HUES64 (cell line): ENCODE data around the gene GALNT9.

ENCODE experiments used
- H3K27ac ChIP-seq: 2 replicates; pipeline ENCODE4 v1.7.0; 2013; ENCODE audit warnings: low read depth, low read length, inconsistent platforms
- H3K27me3 ChIP-seq: 2 replicates; pipeline ENCODE4 v1.6.1; 2013; ENCODE audit warnings: mild to moderate bottlenecking, low read length; ENCODE audit not compliant: insufficient read depth
- H3K36me3 ChIP-seq: 2 replicates; pipeline ENCODE4 v1.6.1; 2013; ENCODE audit warnings: mild to moderate bottlenecking, low read length; ENCODE audit not compliant: insufficient read depth
- H3K4me1 ChIP-seq: 2 replicates; pipeline ENCODE4 v1.6.1; 2013; ENCODE audit warnings: mild to moderate bottlenecking, low read length, moderate library complexity; ENCODE audit not compliant: insufficient read depth
- H3K4me3 ChIP-seq: 2 replicates; pipeline ENCODE4 v1.5.1; 2013; ENCODE audit warnings: mild to moderate bottlenecking, low read length, moderate library complexity
- H3K9ac ChIP-seq: 2 replicates; pipeline ENCODE4 v1.6.1; 2013; ENCODE audit warnings: mild to moderate bottlenecking, low read depth, low read length
- H3K9me3 ChIP-seq: 2 replicates; pipeline ENCODE4 v1.6.1; 2013; ENCODE audit warnings: low read depth, low read length; ENCODE audit not compliant: insufficient read depth
- WGBS: fragments of 150-250, 120-280 bp; methylation state at CpG from one replicate; pipeline ENCODE4 v1.1.7; 2013; ENCODE audit warnings: missing lambda C conversion rate; 5-methylcytosine and 5-hydroxymethylcytosine counted together

GALNT9 gene

DNA sequence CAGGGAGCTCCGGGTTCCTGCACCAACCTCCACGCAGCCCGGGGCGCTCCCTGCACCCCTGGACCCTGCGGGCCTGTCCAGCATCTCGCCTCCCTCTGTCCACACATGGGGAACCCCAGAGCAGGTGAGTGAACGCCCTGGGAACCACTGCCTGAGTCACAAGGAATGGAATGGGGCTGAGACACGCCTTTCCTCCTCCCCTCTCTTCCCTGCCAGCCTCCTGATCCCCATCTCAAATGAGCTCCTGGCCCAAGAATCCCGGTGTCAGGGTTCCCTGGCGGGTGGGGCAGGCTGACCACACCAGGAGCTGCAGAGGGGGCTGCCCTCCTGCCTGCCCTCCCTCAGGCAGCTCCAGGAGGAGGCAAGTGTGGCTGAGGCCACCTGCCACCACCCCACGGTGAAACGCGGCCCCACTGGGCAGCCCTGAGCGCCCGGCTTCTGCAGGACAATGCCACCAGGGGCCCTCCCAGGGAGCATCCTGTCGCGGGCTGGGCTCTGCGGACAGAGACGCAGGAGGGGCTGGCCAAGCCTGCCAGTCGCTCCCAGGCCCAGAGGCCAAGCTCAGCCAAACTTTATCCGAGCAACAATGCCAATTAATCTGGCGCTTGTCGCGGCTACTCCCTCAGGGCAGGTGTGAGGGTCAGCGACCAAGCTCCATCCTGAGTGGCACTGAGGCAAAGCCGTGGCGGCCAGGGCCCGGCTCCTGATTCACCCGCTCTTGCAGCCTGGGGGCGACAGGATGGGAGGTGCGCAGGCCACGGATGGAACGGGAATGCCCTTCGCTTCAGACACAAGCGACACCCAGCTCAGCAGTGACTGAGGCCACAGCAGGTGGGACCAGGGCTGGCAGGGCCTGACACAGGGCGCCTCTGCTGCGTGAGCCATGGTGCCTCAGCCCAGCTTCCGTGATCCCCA, 44.3 kb downstream of the GALNT9 start:
- Histone ChIP-seq H3K4me1 (no peaks in the 10 kb centered on the region), H3K4me3 (no peak overlapping the region), H3K9me3 (peaks cover 52% of the 10 kb centered on the region), H3K9ac (no peak overlapping the region), H3K36me3 (no peaks in the 10 kb centered on the region), H3K27me3 (peaks cover 10% of the 10 kb centered on the region), H3K27ac (no peak overlapping the region)
- 86% methylated on average over 38 of the region's 38 CpGs for WGBS

DNA sequence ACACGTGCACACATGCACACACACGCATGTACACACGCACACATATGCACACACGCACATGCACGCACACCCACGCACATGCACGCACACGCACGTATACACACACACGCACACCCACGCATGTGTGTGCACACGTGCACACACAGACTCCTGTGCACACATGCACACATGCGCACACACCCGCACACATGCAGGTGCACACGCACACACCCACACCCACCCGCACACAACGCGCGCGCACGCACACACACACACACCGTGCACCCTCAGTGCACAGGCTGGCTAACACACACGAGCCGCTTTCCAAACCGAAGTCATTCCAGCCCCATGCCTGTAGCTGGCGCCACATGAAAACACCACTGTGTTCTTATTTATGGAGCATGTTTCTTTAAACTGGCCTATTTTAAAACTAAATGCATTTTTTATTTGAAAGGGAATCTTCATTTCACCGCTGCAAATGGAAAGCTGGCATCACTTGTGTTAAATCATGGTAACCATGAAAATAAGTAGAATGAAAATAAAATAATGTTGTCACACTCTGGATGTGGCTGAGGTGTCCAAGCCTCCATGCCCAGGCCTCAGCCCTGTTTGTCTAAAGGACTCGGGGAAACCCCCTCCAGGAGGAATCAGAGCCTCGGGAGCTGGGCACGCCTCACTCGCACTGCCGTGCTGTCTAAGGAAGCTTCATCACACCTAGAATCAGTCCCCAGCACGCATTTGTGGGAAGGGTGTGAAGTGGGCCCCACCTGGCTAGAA, 45.1 kb downstream of the GALNT9 start:
- Histone ChIP-seq H3K27me3 (peaks cover 10% of the 10 kb centered on the region), H3K27ac (no peak overlapping the region), H3K36me3 (no peaks in the 10 kb centered on the region), H3K9ac (no peak overlapping the region), H3K9me3 (peaks cover 49% of the 10 kb centered on the region), H3K4me1 (no peaks in the 10 kb centered on the region), H3K4me3 (no peak overlapping the region)
- WGBS: 92% methylated on average over 33 of the region's 33 CpGs

DNA sequence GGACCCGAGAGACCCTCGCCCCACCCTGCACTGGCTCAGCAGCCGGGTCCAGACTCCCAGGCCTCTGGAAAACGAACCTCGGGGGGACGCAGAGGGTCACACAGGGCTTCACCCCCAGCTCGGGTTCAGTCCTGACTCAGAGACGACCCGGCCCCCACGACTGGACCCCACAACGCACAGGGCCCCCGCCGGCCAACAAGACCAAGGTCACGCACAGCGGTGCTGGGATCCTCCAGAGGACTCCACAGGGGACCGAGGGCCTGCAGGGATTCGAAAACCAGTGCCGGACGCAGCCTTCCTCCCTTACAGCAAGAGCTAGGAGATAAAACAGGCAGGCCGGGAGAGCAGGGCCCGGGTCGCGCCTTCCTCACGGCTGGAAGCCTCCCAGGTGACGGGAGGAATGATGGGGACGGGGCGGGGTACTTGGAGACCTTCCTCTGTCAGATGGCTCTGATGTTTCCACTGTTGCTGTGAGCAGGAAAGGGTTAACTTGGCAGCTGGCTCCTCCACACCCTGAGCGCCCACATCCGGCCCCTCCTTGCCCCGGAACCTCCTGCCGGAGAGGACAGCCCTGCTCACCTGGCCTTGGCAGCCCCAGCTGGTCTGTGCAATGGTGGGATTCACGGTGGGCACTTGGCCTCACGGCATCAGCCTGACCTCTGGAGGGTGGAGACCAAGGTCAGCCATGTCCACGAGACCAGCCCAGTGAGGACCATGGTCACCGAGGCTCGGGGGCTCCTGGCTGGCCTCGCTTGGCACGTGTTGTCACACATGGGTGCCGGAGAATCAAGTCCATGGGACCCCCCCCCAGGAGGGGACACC, 46.2 kb downstream of the GALNT9 start:
- no peaks in the 10 kb centered on the region for H3K36me3 ChIP-seq
- peaks cover 50% of the 10 kb centered on the region for H3K9me3 ChIP-seq
- H3K27me3 ChIP-seq: peaks cover 10% of the 10 kb centered on the region
- H3K4me1 ChIP-seq: no peaks in the 10 kb centered on the region
- H3K9ac ChIP-seq: no peak overlapping the region
- H3K27ac ChIP-seq: no peak overlapping the region
- no peak overlapping the region for H3K4me3 ChIP-seq
- WGBS: 88% methylated on average over 39 of the region's 39 CpGs

DNA sequence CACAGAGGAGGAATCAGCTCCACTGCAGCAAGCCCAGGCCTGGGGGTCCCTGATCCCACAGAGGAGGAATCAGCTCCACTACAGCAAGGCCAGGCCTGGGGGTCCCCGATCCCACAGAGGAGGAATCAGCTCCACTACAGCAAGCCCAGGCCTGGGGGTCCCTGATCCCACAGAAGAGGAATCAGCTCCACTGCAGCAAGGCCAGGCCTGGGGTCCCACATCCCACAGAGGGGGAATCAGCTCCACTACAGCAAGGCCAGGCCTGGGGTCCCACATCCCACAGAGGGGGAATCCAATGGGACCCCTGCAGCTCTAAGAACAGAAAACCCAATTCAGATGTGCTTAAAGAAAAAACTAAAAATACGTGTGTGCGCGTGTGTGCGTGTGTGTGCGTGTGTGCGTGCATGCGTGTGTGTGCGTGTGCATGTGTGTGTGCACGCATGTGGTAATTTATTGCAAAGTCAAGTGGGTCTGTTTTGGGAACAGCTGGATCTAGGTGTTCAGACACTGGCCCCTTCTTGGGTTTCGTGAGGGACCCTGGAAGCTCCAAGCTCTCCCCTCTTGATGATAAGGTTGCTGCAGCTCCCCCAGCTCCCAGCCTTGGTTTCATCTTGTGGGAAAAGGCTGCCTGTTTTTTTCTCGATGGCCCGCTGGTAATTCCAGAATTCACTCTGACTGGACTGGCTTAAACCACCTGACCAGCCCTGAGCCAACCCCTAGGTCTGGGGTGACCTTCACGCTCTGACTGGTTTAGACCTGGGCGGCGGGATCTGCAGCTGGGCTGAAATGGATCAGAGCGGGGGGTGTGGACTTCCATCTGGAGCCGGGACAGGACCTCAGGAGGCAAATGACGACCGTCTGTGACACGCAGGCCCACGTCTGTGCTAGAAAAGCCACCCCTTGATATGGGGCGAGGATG, 47.1 kb downstream of the GALNT9 start:
- Histone ChIP-seq H3K36me3 (no peaks in the 10 kb centered on the region), H3K27ac (no peak overlapping the region), H3K4me1 (no peaks in the 10 kb centered on the region), H3K9ac (no peak overlapping the region), H3K27me3 (peaks cover 10% of the 10 kb centered on the region), H3K4me3 (no peak overlapping the region), H3K9me3 (peaks cover 45% of the 10 kb centered on the region)
- 89% methylated on average over 22 of the region's 23 CpGs for WGBS

DNA sequence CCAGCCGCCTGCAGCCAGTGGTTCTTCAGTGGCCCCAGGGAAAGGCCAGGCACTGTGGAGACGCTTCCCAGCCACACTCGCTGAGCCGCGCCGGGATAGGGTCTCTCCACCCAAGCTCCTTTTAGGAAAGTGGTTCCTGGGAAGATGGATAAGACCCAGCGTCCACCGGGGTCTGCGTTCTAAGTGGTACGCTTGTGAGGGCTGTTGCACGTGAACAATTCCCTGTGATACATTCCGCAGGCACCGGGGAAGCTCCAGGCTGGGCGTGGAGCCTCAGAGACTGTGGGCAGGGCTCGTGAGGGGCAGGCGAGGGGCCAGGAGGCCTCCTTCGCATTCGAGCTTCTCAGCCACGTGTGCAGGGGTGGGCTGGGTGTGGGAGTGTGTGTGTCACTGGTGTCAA, 48.4 kb downstream of the GALNT9 start:
- no peak overlapping the region for H3K4me3 ChIP-seq
- no peaks in the 10 kb centered on the region for H3K36me3 ChIP-seq
- no peaks in the 10 kb centered on the region for H3K4me1 ChIP-seq
- H3K9ac ChIP-seq: no peak overlapping the region
- H3K9me3 ChIP-seq: peaks cover 53% of the 10 kb centered on the region
- H3K27me3 ChIP-seq: peaks cover 10% of the 10 kb centered on the region
- WGBS: 79% methylated on average over 19 of the region's 19 CpGs
- no peak overlapping the region for H3K27ac ChIP-seq

DNA sequence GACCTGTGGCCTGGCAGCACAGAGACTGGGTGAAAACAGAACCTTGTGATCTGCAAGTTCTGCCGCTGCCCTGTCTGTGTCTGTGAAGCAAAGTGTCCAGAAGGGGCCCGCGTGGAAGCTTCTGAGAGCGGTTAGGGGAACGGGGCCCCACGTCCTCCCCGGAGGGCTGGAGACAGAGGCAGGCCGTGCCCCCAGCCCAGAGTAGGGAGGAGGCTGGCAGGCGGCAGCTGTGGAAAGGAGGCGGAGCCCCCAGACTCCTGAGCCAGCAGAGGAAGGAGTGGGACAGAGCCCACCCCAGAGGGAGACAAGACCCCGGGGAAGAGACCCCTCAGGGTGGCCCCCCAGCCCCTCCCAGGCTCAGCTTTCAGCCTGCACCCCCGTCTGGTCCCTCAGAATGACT, 49.0 kb downstream of the GALNT9 start:
- Histone ChIP-seq H3K4me3 (no peak overlapping the region), H3K36me3 (no peaks in the 10 kb centered on the region), H3K4me1 (no peaks in the 10 kb centered on the region), H3K9me3 (peaks cover 59% of the 10 kb centered on the region), H3K9ac (no peak overlapping the region), H3K27me3 (peaks cover 7% of the 10 kb centered on the region), H3K27ac (no peak overlapping the region)
- 83% methylated on average over 12 of the region's 12 CpGs for WGBS

DNA sequence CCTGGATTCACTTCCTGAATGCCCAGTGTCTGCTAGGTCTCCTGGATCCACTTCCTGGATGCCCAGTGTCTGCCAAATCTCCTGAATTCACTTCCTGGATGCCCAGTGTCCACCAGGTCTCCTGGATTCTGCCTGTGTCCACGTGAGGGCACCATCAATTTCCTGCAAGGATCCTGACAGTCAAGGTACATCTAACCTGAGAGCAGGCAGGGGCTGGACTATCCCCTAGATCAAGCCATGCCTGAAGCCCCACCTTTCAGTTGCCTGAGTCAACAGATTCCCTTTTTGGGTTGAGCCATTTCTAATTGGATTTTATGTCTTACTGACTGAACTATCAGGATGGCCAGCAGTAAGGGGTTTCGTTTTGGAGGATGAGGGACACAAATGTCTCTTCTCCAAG, 49.5 kb downstream of the GALNT9 start:
- Histone ChIP-seq H3K9ac (no peak overlapping the region), H3K9me3 (peaks cover 61% of the 10 kb centered on the region), H3K27ac (no peak overlapping the region), H3K4me1 (no peaks in the 10 kb centered on the region), H3K36me3 (no peaks in the 10 kb centered on the region), H3K4me3 (no peak overlapping the region), H3K27me3 (peaks cover 3% of the 10 kb centered on the region)
- WGBS: 49% methylated on average over 2 of the region's 2 CpGs

DNA sequence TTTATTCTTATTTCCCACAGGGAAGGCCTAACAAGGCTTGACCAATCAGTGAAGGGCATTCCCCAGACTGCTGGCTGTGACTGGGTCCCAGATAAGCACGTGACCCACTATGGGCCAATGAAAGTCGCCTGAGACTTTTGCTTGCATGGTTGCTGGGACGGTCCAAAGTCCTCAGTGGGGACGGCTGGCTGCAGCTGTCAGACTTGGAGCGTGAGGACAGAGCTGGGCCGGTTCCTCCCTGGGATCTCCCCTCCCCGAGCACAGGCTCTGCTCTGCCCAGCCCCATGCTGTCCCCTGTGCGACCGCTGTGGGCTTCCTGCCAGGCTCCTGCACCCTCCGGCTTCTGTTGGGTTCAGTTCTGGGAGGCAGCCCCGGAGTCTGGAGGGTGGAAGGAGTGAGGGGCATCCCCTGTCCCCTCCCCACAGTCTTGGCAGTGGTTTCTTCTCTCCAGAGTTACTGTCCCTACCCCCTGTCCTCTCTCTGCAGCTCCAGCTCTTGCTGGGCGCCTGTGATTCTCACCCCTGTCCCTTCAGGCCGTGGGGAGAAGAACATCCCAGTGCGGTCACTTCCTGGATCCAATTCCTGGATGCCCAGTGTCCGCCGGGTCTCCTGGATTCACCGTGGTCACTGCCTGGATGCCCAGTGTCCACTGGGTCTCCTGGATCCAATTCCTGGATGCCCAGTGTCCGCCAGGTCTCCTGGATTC, 50.1 kb downstream of the GALNT9 start:
- no peaks in the 10 kb centered on the region for H3K27me3 ChIP-seq
- H3K9me3 ChIP-seq: peaks cover 66% of the 10 kb centered on the region
- WGBS: 76% methylated on average over 18 of the region's 18 CpGs
- H3K36me3 ChIP-seq: no peaks in the 10 kb centered on the region
- no peak overlapping the region for H3K27ac ChIP-seq
- H3K4me3 ChIP-seq: no peak overlapping the region
- H3K9ac ChIP-seq: no peak overlapping the region
- no peaks in the 10 kb centered on the region for H3K4me1 ChIP-seq

DNA sequence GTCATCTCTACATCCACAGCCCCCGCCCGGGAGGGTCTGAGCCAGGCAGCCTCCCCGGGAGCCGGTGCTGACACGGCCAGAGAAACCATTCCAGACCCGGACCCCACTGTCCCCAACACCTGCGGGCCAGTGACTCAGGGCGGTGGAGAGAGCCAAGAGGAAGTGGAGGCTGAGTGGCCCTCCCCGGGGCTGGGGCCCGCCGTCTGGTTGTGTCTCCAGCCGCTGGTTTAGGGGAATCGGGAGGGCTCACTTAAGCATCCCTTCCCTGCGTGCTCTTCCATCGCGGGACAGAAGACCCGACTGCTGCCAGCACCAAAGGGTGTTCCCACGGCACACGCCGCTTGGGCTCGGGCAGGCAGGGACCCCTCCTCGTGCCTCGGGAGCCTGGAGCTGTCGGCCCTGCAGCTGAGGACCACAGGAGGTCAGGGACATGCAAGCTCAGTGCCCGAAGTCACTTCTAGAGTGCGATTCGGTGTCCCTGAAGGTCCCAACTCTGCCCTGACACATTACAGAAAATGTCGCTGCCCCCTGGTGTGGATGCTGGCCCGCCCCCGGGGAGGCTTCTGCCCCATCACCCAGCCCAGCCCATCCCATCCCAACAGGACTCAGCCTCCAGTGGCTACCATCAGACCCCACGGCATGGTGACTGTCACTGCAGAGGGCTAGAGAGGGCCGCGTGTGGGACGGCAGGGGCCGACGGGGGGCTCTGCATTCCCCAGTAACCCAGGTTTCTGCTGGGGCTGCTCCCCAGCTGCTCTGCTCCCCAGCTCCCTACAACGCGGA, 50.8 kb downstream of the GALNT9 start:
- Histone ChIP-seq H3K27ac (no peak overlapping the region), H3K4me1 (no peaks in the 10 kb centered on the region), H3K4me3 (no peak overlapping the region), H3K36me3 (no peaks in the 10 kb centered on the region), H3K27me3 (no peaks in the 10 kb centered on the region), H3K9ac (no peak overlapping the region), H3K9me3 (peaks cover 65% of the 10 kb centered on the region)
- WGBS: 91% methylated on average over 38 of the region's 38 CpGs
